NCI-H146 treated with DMSO at 0.1 percent for 48 hours (cell line): ENCODE measurements around the gene CLIP3.
"Not testable (repeated sequence)": the region's sequence is repeated elsewhere in the genome, so short reads cannot be mapped to it uniquely, and the experiment has no call there.

Experiments used
- DNase-seq: peaks from one replicate; lab custom pipeline; 2025; ENCODE audit not compliant: unreplicated experiment; lab: John Stamatoyannopoulos, UW

CLIP3 gene

GRCh38 chr19:35983177-35983576 lies 49.5 kb downstream of the CLIP3 start:
- no peak for DNase-seq

GRCh38 chr19:35980997-35981396 lies 51.7 kb downstream of the CLIP3 start:
- DNase-seq: not testable (repeated sequence)

GRCh38 chr19:35978832-35979365 lies 53.8 kb downstream of the CLIP3 start:
- DNase-seq: no peak

- no peak for DNase-seq
These were observed 54.4 kb downstream of the CLIP3 start for GRCh38 chr19:35978271-35978670.

GRCh38 chr19:35977446-35978222 lies 55.0 kb downstream of the CLIP3 start:
- no peak for DNase-seq

GRCh38 chr19:35975608-35976214 lies 57.0 kb downstream of the CLIP3 start:
- no peak for DNase-seq

GRCh38 chr19:35973487-35973886 lies 59.2 kb downstream of the CLIP3 start:
- DNase-seq: no peak

- no peak for DNase-seq
These were observed 65.9 kb downstream of the CLIP3 start for GRCh38 chr19:35966771-35967170.
